ENCODE measurements around the gene IL17B.
"Not testable (repeated sequence)": the region's sequence is repeated elsewhere in the genome, so short reads cannot be mapped to it uniquely, and the experiment has no call there.

IL17B gene

DNA sequence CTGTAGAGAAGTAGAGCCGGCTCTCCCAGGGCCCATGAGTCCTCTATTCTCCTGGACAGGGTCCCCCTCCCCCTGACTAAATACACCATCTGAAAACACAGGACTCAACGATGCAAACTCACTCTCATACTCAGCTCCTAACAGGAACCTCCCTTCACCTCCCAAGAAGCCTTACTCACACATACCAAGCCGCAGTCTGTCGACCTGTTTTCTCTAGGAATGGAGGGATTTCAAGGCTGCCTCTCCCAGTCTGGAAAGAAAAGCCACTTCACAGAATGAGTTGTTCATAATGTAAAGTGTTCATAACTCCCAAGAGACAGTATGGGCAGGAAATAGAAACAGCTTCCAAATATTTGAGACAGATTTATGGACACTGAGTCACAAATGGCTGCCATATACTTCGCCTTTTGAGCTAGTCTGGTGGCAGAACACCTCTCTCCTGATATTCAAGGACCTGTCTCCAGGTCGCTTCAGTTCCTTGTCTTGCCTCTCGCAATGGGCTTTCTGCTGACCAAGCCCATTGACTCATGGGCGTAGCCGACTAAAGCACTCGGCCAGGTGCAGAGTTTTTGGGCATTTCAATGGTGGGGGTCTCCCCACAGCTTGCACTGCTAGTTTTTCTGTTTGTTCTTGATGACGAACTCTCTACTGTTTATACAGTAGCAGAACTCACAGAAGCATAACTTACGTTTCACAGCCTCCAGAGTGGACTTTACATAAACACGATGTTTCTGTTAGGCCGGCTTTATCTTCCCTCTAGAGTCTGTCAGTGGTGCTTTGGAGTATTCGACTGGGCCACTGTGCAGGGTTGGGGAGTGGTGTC lies 25.0 kb upstream of the IL17B start:
- no peak for DNase-seq (ENCODE audit: low read depth in 2 of 2, low spot score in 1 of 2)

DNA sequence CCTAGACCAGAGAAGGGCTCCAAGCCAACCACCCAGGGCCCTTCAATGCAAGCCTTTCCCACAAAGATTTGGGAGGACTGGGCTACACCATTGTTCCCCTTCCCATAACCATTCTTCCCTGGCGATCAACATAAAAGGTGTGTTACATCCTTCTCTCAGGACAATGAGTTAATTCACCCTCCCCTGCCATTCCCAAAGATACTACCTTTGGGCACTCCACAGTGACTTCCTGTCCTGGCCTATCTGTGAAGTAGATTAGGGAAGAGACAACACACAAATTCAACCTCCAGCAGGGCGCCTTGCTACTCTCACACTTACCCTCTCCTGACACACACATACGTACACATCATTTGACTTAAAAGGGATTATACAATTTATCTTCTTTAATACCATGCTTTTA lies 23.2 kb upstream of the IL17B start:
- DNase-seq (ENCODE audit: low read depth in 2 of 2, low spot score in 1 of 2) = no peak

DNA sequence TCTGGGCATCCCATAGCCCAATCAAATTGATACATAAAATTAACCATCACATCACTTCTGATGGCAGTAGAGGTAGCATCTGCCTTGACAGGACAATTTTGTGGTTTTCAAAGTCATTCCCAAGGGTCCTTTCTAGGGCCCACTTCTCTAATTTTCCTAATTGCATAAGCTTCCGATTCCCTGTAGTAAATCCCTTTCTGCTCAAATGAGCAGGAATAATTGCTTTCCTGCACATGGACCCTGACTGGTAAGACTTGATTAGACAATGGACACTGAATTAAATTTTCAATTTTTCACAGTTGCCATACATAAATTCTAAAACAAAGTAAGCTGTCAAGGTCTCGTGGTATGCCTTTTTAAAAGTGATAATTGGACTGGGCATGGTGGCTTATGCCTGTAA lies 22.0 kb upstream of the IL17B start:
- no peak for DNase-seq (ENCODE audit: low read depth in 2 of 2, low spot score in 1 of 2)

DNA sequence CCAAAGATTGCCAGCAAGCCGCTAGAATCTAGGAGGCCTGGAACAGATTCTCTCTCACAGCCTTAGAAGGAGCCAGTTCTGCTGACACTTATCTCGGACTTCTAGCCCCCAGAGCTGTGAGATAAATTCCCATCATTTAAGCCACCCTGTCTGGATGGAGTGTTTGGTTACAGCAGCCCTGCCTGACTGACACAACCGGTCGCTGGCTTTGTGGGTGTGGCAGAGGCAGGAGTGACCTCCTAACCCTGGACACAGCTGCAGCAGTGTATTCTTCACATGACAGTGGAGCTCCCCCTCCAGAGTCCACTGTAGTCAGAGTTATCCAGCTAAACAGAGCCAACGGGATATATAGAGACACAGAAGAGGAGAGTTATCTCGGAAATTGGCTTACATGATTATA lies 21.2 kb upstream of the IL17B start:
- no peak for DNase-seq (ENCODE audit: low read depth in 2 of 2, low spot score in 1 of 2)

DNA sequence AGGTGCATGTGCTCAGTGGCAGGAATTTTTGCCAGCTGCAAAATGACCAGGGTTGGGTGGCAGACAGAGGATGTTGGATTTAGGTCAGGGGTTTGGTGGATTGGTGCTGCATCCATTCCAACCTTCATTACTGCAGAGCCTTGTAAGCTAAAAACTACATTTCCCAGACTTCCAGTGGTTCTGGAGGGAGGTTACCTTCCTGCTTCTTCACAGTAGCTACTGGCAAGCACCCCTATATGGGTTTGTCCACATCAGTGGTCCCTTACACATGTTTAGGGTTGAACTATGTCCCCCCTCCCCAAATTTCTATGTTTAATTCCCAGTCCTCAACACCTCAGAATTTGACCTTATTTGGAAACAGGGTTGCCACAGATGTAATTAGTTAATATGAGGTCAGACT lies 20.7 kb upstream of the IL17B start:
- DNase-seq (ENCODE audit: low read depth in 2 of 2, low spot score in 1 of 2) = no peak

GRCh38 chr5:149398747-149399266 lies 19.7 kb upstream of the IL17B start:
- DNase-seq (ENCODE audit: low read depth in 2 of 2, low spot score in 1 of 2) = not testable (repeated sequence)

GRCh38 chr5:149397530-149397929 lies 18.4 kb upstream of the IL17B start:
- no peak for DNase-seq (ENCODE audit: low read depth in 2 of 2, low spot score in 1 of 2)

- not testable (repeated sequence) for DNase-seq (ENCODE audit: low read depth in 2 of 2, low spot score in 1 of 2)
Measured at GRCh38 chr5:149394996-149395395, 15.9 kb upstream of the IL17B start.

DNA sequence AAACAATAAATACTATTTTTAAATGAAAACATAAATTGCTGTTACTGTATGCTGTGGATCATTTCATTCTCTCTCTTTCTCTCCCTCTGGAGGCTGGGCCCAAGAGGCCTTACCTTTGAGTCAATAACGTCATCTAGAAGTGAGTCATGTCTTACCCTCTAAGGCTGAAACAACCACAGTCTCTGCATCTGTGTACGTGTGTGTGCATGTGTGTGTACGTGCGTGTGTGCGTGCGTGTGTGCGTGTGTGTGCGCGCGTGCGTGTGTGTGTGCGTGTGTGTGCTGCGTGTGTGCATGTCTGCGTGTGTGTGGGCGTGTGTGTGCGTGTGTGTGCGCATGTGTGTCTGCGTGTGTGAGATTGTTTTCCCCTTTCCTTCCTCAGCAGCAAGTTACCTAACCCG lies 13.6 kb upstream of the IL17B start:
- DNase-seq (ENCODE audit: low read depth in 2 of 2, low spot score in 1 of 2) = no peak

GRCh38 chr5:149391524-149391923 lies 12.4 kb upstream of the IL17B start:
- DNase-seq (ENCODE audit: low read depth in 2 of 2, low spot score in 1 of 2) = no peak

GRCh38 chr5:149391076-149391475 lies 12.0 kb upstream of the IL17B start:
- not testable (repeated sequence) for DNase-seq (ENCODE audit: low read depth in 2 of 2, low spot score in 1 of 2)

DNA sequence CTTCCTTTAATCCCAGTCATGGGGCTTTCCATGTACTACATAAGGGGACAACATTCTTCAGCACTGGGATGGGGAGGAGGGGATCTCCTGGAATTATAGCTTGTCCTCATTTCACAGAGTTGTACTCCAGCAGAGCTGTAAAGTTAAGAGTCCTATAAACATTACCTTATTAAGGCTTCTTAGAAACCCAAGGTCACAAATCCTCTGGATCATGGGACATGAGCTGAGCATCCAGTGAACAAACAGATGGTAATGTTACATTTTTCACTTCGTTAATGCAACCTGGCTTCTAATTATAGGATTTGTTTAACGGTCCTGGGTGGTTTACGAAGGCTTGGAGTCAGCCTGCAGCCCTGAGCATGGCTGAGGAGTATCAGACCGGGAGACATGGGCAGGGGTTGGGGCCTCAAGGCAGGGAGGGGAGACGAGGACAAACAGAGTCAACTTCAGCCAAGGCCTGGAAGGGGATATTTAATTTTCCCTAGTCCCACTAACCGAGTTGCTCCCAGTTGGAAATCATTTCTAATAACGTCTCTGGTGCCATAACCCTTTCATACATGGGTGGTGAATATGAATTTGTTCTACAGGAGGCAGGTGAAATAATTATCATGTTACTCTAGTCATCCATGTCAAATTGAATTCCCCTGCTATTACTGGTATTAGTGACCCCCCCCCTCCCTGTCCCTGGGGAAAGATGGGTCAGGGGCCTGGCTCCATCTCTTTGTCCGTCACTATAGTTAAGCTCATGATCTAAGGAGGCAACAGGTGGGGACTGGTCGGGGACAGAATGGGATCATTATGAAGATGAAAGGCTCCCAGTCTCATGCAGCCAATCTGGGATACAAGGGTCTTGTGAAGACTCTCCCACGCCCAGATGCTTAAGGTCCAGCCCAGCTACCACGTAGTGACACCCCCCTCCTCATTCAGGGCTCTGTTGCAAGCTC lies 10.7 kb upstream of the IL17B start:
- no peak for DNase-seq (ENCODE audit: low read depth in 2 of 2, low spot score in 1 of 2)

DNA sequence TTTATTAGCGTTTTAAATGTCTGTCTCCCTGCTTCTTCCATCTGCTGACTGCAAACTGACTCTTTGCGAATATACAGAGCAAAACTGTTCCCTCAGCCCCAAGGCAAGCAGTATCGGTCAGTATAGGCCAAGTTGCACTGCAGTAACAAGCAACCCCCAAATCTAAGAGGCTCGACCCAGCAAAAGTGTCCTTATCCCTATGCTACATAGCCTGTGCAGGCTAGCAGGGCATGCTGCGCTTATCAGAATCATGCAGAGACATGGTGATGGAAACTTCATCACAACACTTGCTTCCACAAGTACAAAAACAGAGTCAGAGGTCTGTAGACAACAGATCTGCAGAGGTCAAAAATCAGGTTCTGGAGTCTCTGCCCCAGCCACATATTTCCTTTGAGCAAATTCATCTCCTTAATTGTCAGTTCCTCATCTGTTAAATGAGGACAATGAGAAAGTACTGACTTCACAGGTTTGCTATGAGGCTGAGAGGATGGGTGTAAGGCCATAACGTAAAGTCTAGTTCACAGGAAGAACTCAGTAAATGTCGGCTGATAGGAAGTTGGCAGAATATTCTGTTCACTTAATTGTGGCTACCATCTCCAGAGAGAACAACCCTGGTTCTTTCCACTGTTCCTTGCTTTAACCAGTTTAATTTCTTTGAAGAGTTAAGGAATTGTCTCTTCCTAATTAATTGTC lies 9.6 kb upstream of the IL17B start:
- DNase-seq (ENCODE audit: low read depth in 2 of 2, low spot score in 1 of 2) = no peak

DNA sequence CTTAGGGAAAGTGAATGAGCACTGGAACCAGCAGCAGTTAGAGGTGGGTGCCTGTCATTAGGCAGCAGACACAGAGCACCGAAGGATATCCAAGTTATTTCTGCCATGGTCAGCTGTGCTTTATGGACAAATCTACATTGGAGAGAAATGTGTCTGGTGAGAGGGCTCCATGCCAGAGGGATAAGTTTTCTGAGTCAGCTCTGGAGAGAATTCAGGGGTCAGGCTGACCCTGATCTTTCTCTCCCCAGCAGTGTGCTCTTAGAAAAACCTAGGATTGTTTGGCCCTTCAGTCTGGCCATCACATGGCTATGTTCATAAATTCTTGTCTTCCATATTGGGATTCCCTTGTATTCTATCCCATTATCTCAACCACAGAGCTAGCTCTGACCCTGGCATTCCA lies 8.9 kb upstream of the IL17B start:
- DNase-seq (ENCODE audit: low read depth in 2 of 2, low spot score in 1 of 2) = no peak

DNA sequence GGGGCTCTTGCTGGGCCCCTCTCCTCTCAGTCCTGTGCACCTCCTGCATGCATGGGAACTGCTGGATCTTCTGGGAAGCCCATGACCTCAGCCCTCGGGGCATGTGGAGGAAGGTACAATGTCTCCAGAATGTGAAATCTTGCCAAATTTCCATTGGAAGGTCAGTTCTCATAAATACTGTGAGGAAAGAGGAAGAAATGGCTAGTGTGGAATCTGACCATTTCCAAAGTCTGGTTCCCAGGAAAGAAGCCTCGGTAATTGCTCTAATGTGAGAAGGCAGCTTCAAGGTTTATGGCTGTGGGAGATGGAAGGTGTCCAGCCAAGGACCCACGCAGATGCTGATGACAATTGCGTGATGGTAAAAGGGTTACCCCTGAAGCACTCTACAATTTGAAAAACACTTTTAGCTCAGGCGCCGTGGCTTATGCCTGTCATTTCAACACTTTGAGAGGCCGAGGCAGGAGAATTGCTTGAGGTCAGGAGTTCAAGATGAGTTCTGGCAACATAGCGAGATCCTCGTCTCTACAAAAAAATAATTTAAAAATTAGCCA lies 8.1 kb upstream of the IL17B start:
- no peak for DNase-seq (ENCODE audit: low read depth in 2 of 2, low spot score in 1 of 2)

GRCh38 chr5:149386166-149386565 lies 7.1 kb upstream of the IL17B start:
- DNase-seq (ENCODE audit: low read depth in 2 of 2, low spot score in 1 of 2) = no peak

GRCh38 chr5:149383399-149383798 lies 4.3 kb upstream of the IL17B start:
- DNase-seq (ENCODE audit: low read depth in 2 of 2, low spot score in 1 of 2) = no peak

GRCh38 chr5:149382517-149383220 lies 3.6 kb upstream of the IL17B start:
- DNase-seq (ENCODE audit: low read depth in 2 of 2, low spot score in 1 of 2) = no peak

DNA sequence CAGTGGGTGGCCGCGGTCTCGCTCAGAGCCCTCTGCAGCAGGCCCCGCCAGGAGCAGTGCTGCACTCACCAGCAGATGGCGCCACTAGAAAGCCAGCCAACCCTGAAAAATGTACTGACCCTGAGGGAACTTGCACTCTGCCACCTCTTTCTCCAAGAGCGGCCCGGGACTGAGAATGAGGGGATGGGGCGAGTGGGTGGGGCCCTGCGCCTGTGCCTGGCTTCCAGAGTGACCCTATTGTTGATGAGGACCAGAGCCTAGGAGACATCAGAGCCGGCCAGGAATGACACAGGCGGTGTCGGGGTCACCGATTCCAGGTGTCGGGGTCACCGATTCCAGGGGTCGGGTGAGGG lies 2.9 kb upstream of the IL17B start:
- peak; percentile 44 to 62 for DNase-seq (ENCODE audit: low read depth in 2 of 2, low spot score in 1 of 2)

GRCh38 chr5:149381261-149381985 lies 2.3 kb upstream of the IL17B start:
- no peak for DNase-seq (ENCODE audit: low read depth in 2 of 2, low spot score in 1 of 2)

Data from stimulated activated CD8-positive, alpha-beta memory T cell treated with anti-CD3 and anti-CD28 coated beads, Interleukin-4, amount 100 ng/mL, for 1 hour (primary cell).